Stimulated activated CD8-positive, alpha-beta memory T cell treated with anti-CD3 and anti-CD28 coated beads, Interleukin-2, amount 100 ng/mL, for 1 hour (primary cell): ENCODE measurements around the gene CDH22.

ENCODE experiments used
- DNase-seq, 2 donors: peaks; one replicate each; pipeline ENCODE4 v3.0.0-alpha.2; 2020; ENCODE audit warnings: low read depth in 2 of 2

Gene CDH22

DNA sequence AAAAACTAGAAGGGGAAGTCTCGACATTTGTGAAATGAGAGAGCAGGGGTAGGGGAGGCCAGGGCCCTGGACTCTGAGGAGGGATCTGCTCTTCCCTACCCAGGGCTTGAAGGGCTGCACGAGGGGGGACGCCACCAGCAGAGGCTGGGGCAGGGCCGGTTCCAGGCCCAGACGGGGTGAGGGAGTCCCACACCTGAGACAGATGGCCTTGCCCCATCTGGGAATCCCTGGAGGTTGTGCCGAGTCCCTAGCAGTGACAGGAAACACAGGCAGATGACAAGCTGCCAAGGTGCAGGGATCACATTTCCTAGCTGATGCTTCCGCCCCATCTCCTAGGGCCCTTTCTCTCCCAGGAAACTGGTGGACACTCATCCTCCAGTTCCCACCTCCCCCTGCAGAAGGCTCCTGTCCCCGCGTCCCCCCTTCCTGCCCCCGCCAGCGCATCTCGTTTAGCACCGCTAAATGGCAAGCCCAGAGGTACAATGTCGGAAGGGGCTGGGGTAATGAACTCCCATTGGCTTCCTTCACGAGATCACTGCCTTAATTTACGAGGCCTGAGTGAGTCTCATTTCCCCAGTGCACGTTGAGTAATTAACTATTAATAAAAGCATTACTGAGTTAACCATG lies 35.2 kb upstream of the CDH22 start:
- no peak for DNase-seq

DNA sequence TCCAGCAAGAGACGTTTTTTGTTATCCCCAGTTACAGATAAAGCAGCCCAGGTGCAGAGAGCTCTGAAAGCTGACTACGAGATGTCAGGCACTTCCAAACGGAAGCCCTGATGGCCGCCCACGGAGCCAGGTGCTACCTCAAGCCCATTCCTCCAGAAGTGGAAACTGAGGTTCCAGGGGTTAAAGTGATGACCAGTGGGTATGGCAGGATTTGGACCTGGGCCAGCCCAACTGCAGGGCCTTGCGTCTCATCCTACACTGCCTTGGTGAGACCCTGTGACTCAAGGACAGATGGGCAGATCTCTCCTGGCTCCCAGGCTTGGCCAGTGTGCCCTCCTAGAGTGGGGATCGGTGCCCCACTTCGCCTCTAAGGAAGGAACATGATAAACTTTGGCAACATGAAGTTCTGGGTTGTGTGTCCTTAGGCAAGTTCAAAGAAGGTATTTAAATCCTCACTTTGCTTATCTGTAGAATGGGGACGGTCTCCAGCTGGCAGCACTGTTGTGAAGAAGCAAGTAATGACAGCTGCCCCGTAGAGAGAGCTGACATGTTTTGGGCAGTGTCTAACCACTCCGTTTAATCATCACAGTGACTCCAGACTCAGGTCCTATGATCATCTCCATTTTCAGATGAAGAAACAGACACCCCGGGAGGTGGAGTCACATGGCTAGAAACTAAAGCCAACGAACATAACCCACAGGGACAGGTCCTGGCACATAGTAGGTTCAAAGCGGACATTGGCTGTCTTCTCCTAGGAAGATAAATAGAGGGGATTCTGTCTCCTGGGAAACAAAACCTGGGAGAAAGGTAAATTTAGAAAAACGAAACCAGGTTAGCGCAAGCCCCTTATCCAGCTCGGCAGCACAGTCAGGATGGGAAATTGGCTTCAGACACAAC lies 34.4 kb upstream of the CDH22 start:
- no peak for DNase-seq

DNA sequence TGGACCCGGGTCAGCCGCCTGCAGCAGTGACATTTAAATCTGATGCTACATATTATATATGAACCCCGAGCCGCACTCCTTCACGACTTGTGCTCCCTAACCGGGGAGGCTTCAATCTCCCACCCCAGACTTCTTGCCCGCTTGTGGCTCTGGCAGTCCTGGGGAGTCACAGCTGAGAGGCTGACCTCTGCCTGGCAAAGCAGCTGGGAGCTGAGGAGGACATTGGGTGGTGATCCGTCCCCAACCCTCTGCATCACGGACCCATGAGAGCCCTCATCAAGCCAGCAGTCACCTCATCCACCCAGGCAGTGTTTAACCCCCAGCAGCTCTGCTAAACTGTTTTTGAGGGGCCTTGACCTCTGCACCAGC lies 33.7 kb upstream of the CDH22 start:
- DNase-seq: no peak

DNA sequence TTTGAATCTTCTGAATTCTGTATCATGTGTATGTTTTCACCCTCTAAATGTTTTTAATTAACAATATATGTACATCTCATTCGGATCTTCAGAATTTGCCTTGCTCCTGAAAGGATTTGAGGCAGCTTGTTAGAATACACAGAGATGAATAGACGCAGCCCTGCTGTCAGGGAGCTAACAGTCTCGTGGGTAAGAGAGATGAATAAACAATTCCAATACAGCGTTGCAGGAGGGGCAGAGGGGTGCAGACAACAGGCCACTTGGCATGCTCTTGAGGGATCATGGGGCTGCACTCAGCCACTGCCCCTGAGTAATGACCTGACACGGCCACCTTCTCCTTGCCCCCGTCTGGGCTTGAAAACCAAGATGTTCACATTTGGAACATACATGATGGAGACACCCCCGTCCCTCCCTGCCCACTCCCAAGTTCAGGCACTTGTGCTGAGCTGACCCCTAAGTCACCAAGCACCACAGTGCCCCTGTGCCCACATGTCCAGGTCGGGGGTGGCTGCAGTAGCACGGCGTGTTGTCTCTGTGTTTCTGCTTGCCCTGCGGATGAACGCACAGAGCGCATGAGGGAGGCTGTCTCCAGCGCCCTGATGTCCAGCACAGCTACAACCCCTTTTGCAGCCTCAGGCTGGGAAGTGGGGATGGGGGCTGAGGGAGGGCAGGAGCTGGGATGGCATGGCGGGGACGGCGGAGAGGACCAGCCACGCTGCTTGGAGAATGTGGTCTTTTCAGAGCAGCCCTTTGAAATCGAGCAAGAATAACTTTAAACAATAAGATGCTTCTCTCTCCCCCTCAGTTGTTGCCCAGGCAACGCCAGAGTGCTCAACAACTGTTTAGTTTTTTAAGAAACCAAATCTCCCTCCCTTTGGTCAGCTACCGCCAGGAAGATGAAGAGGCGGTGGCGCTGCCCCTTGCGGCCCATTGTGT lies 33.0 kb upstream of the CDH22 start:
- DNase-seq: no peak

DNA sequence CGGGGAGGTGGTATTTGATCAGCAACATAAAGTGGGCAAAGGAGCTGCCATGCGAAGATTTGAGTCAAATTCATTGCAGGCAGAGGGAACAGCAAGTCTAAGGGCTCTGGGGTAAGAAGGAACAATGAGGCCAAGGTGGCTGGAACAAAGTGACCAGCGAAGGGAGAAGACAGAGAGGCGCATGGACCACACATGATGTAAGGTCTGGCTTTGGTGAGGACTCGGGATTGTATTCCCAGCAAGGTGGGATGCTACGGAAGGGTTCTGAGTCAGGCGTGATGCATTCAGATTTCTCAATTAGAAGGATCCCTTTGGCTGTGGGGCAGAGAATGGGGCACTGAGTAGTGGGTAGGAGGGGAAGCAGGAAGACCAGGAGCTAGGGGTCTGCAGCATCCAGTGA lies 30.7 kb upstream of the CDH22 start:
- no peak for DNase-seq

DNA sequence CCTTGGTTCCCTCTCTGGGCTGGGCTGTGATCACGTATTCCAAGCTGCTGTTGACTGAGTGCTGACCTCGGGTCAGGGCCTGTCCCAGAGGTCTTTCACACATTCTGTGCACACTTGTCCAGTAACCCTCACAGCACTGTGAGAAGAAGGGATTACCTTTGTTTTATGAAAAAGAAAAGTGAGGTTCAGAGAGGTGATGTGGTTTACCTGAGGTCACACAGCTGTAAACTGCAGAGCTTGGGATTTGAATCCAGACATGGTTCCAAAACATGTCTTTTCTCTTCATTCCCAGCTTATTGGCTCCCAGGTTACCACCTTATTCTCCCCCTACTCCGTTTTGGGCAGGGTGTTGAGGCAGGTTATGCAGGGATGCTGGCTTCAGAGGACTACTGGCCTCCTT lies 28.4 kb upstream of the CDH22 start:
- DNase-seq: no peak

DNA sequence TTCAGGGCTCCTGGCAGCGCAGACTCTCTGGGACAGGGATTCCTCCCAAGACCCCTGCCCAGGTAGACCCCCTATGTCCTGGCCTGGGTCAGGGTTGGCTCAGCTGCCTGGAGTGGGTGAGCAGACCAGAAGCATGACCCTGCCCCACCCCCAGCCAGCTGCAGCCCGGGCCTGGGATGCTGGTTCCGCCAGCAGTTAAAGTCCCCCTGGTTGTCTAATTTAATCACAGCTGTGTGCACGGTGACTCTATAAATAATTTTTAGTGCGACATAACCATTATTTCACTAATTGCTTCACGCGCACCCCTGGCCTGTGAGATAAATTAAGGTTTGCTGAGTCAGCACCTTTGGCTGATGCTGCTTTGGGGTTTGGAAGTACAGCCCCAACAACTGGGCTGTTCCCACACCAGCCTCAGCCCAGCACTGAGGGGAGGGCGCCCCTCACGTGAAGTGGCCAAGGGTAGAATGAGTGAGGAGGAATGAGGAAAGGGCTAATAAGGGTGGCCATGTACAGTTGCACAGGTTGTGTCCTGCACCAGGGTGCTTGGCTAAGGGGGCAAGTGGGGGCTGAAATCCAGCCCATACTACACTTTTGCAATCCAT lies 26.1 kb upstream of the CDH22 start:
- DNase-seq: no peak

DNA sequence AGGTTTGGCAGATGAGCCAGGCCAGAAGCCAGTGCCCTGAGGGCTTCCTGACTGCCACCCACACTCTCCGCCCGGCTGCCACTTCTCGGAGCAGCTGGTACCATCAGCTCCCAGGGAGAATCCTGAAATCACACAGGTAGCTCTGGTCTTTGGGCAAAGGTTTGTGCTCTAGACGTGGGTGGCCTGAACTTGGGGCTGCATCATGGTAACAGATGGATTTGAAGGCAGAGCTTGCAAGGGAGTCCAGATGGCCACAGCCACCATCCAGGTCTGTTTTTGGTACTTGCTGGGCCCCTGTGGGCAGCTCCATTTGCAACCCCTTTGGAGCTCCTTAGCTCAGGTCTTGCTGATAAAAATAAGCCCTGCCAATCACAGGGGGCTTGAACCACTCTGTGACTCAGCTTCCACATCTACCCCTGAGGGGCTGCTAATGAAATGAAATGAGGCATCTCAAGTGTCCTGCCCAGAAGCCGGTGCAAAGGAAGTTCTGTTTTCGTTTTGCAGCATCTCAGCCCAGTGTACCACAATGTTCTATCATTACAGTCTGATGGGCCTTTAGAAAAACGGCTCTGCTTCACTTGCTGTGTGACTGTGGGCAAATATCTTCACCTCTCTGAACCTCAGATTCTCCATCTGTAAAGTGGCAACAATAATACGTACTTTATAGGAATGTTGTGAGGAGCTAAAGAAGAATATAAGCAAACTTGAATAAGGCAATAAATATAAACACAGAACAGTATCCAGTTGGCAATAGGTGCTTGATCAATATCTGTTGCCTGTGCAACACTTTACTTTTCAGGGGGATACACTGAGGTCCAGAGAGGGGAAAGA lies 25.1 kb upstream of the CDH22 start:
- DNase-seq: no peak

DNA sequence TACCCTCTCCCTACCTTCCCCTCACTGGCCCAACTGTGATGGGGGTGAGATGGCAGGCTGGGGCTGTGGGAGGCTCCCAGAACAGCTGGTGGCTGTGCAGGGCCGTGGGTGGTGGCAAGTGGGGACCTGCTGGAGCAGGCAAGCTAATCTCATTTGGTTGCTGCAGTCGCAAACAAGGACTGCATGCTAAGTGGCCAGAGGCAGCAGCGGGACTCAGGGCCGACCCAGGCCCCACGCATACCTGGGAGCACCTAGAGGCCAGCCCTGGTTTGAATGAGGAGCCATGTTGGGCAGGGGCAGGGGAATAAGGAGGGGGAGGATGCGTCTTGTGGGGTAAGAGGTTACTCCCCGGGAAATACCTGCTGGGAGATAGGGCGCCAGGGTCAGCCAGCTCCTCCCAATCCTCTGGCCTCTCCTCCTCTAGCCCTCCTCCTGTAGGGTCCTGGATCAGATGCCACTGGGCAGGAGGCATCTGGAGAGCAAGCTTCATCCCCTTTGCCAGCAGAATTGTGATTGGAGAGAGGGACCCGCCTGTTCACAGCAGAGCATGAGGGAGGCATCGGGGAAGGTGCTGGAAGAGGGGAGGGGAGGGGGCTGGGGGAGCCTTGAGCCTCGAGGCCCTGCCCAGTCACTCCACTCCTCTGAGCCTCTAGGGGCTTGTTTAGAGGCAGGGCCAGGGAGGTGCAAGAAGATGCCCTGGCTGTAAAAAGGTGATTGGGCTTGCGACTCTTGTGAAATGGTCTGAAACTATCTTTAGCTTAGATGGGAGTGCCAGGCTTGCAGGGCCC lies 24.3 kb upstream of the CDH22 start:
- no peak for DNase-seq

DNA sequence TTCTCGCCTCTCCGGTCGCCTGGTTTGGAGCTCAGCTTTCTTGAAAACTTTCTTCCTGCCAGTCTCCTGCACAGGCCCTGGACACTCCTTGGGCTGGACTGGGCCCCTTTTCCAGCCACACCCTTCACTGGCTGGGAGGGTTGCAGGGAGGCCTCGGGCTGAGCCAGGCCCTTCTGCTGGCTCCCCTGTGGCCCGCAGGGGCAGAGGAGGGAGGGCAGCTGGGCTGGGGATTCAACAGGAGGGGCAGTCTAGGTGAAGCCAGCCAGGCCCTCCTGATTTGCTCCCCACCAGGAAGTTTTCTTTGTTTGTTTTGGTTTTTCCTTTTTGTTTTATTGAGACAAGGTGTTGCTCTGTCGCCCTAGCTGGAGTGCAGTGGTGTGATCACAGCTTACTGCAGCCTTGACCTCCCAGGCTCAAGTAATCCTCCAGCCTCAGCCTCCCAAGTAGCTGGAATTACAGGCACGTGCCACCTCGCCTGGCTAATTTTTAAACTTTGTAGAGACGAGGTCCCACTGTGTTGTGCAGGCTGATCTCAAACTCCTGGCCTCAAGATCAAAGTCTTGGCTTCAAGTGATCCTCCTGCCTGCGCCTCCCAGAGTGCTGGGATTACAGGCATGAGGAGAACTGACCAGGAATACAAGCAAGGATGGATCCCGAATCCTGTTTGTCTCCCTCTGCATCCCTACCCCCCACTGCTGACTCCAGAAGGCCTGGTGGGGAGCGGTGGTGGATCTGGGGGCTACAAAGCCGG lies 23.5 kb upstream of the CDH22 start:
- no peak for DNase-seq

DNA sequence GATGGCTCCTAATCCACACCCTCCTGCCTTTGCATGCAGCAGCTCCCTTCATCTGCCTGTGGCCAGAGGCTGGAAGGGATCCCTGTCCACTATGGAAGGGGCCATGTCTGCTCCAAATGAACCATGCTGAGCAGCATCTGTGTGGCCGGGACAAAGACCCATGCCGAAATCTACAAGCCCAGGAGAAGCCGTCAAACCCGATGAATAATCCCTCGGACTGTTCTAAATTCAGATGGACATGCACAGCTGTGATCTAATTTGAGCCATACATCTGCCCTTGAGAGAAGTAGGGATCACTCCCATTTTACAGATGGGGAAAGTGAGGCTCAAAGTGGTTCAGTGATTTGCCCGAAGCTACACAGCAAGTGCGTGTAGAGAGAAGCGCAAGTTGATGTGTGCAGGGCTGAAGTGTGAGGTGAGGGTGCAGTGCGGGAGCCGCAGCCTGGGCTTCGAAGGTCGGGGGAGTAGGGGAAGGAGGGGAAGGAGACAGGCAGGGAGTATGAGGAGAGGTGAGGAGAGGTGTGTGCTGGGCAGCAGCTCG lies 22.6 kb upstream of the CDH22 start:
- DNase-seq: no peak

DNA sequence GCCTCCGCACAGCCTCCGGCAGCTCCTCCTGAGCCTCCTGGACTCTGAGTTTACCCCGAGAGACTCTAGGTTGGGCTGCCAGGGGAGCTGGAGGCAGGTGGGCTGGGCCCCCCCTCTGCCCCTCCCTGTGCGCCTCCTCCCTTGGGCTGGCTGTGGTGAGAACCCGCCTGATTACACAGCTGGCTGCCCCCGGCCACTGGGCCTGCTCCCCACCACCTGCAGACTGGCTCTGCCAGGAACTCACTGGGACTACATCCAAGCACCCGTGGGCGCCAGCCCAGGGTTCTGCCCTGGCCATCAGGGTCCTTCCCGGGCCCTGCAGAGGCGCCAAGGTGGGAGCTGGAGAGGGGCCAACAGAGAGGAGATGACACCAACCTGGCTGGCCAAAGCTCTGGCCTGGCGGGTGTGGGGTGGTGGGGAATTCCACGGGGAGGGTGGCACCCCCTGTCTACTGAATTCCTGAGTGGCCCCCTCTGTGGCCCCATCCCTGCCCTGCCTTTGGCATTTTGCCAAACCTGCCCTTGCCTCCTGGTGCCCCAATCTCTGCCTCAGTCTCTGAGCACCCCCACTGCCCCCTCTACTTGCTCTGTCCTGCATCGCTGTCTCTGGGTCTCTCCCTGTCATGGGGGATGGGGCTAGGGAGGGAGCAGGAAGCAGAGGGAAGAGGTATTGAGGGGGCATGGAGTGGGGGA lies 21.9 kb upstream of the CDH22 start:
- no peak for DNase-seq

DNA sequence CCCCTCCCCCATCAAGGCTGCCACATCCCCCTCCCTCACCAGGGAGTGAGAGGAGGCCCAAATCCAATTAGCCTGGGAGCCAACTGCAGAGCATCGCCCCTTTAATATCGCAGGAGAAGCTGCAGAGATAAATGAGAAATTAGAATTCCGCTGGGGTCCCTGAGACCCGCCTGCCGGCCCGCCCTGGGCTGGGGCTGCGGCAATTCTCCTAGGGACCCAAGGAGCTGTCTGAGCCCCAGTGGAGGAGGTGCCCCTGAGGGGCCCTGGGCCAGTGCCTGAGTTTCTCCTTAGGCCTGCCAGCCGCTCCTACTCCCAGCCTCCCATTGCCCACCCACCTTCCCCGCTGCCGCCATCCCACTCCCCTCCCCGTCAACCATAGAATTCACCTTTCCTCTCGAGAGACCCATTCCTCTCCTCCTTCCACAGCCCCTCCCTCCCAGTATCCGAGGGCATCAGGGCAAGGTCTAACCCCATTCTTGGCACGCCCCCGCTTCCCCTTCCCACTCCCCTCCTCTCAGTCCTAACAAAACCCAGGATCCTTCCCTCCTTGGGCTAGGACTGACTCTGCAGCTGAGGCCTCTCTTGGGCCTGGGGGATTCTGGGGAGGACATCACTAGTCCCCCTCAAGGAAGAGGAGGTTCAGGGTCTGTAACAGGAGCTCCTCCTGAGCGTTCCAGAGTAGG lies 20.0 kb upstream of the CDH22 start:
- no peak for DNase-seq

DNA sequence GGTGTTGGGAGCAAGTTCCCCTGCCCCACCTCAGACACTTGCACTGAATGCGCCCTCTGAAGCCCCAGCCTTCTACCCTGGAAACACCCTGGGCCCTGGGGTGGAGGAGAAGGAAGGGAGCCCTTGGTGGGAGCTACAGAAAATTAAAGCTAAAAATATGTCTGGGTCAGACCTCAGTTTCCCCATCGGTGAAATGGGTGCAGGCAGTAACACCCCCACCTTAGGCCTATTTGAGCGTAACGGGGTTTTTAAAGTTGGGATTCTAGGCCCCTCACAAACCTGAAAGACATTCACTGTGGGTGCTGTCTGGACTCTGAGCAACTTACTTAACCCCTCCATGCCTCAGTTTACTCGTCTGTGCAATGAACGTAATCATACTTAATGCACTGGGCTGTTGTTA lies 19.3 kb upstream of the CDH22 start:
- no peak for DNase-seq

DNA sequence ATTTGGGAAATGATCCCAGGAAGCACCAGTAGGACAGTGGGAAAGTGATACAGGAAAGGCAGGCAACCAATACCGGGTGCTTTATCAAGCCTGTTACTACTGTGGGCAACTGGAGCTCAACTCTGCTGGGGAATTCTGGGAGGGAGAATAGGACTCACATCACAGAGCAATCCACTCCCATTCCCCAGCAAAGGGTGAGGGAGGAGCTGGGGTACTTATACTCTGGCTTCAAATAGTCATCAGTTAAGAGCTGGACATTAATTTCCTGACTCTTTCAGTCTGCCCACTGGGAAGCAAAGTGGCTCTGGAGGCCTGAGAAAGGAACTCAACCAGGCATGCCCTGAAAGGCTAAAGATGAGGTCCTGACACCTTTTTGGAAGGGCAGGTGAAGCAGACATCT lies 17.5 kb upstream of the CDH22 start:
- DNase-seq: no peak

DNA sequence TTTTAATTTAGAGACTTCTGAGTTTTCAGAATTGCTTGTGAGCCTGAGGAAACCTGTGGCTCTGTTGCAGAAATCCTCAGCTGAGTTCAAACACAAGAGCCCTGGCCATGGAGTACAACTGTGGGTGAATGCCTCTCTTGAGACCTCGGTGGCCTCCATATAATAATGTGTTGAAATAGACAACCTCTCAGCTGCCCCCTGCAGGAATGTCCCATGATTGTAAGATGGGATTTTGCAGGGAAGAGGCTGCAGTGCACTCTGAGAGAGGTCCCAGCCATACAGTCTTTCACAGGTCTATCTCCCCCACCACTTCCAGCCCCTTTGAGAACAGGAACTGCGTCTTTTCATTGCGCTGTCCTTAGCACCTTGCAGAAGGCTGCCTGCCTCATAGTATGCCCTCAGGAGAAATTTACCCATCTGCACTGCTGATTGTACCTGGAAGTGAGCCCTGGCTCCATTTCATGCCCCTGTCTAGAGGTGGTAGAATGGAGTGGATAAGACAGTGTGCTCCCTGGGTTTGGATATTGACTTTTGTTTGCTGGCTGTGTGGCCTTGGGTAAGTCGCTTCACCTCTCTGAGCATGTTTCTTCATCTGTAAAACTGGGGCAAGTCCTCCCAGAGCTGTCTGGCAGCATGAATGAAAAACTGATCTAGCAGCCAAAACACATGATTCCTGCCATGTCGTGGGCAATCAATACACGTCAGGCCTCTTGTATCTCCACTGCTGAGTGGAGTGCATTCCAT lies 16.8 kb upstream of the CDH22 start:
- DNase-seq: no peak

DNA sequence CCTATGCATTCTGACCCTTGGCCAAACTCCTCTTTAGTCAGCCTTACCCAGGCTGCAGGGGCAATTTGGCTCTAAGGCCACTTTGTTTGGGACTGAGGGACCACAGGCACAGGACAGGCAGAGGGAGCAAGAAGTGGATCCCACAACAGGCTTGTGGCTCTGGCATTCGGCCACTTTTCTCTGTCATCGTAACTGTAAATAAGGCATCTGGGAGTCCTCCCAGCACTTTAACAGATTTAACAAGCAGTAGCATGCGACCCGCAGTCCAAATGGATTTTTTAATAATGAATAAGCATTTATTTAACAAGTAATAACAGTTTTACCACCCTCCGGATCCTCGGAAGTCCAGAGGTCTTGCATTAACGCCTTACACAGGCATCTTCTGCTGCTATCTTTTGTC lies 16.1 kb upstream of the CDH22 start:
- DNase-seq: no peak
